HL-60 (cell line): ENCODE data around the gene WDR4.

Experiments
- POLR2AphosphoS5 ChIP-seq: IDR thresholded peaks from 2 replicates; pipeline ENCODE4 v1.6.1; 2012; ENCODE audit warnings: low read depth
- TF ChIP-seq, protein P1 (sequence below): IDR thresholded peaks from one replicate; pipeline ENCODE4 v1.5.1; 2011; ENCODE audit warnings: low read length, control low read depth, inconsistent platforms; ENCODE audit not compliant: insufficient read depth

DNA sequence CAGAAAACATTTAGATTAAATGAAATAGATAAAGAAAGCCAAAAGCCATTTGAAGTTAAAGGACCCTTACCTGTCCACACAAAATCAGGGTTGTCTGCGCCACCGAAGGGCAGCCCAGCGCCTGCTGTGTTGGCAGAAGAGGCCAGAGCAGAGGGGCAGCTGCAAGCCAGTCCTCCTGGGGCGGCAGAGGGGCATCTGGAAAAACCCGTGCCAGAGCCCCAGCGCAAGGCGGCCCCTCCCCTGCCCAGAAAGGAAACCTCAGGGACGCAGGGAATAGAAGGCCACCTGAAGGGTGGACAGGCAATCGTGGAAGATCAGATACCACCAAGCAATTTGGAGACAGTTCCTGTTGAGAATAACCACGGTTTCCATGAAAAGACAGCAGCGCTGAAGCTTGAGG is 24.5 kb upstream of the WDR4 start:
- TF ChIP-seq, protein P1, sequence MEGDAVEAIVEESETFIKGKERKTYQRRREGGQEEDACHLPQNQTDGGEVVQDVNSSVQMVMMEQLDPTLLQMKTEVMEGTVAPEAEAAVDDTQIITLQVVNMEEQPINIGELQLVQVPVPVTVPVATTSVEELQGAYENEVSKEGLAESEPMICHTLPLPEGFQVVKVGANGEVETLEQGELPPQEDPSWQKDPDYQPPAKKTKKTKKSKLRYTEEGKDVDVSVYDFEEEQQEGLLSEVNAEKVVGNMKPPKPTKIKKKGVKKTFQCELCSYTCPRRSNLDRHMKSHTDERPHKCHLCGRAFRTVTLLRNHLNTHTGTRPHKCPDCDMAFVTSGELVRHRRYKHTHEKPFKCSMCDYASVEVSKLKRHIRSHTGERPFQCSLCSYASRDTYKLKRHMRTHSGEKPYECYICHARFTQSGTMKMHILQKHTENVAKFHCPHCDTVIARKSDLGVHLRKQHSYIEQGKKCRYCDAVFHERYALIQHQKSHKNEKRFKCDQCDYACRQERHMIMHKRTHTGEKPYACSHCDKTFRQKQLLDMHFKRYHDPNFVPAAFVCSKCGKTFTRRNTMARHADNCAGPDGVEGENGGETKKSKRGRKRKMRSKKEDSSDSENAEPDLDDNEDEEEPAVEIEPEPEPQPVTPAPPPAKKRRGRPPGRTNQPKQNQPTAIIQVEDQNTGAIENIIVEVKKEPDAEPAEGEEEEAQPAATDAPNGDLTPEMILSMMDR: no peak
- TF ChIP-seq POLR2AphosphoS5: no peak
